GM11168 (cell line): ENCODE results near the gene MUS81.

ENCODE experiments used
- in situ Hi-C: fragments of 300-500 bp; cut with MboI; formaldehyde crosslinking; loops from one replicate; pipeline ENCODE4 v1.12.0; 2022; ENCODE audit warnings: low sequenced_read_pairs; ENCODE audit not compliant: unreplicated experiment

MUS81 gene

DNA sequence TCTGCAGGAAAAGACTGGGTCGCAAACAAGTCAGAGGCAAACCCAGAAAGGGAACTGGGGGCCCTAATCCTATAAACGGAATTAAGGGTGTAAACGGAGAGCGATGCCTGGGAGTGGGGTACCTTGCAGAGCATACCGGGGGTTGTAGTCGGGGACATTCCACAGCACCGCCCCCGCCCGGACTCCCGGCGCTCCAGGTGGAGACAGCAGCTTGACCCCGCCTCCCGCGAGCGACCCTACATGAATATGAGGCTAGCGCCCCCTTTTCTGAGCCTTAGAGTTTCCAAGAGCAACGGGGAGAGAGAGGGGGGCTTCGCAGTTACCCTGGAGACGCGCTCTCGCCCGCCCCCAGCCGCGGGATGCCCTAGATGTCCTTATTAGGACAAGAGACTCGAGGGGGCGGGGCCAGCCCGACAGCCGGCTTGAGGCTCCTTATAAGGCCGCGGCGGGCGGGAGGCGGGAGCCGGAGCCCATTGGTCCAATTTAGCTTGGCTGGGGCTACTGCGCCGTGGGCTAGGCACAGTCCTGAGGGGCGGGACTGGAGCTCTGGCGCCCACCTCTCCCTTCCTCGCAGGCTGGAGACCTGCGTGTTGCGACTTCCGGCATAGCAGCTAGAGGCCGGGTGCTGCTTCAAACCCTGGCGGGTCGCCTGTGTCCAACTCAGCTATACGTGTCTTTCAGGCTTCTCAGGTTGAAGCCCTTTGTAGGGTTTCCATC is 980 bp upstream of the MUS81 start:
- in situ Hi-C loops = no loop called here

DNA sequence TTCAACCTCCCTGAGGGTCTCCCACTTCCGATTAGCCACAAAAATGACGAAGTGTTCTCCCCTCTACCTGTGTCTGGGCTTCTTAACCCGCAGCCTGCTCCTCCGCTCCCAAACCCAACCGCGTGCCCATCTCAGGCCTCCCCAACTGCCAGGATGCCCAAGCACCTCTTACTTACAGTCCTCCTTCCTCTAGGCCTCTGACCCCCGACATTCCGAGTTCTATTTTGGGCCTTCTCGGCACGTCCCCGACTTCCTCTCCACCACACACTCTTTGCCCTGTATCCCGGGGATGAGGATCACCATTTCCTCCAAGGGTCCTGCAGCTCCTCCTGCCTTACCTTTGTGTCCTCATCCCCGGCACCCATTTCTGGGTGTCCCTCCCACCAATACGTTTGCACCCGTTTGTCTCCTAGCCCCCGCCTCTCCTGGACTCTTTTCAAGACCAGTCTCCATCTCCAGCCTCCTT is 388 bp upstream of the MUS81 start:
- in situ Hi-C loops = no loop called here

DNA sequence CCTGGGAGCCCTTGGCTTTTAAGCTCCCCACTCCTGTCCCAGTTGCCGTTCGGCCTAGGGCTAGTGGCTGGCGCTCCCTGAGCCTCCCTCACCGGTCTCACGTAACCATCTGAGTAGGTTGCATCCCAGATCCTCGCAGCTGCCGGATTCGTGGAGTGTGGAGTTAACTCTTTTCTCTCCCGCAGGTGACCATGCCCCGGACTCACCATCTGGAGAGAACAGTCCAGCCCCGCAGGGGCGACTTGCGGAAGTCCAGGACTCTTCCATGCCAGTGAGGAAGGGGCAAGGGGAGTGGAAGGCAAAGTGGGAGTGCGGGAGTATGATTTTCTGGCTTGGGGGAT is 902 bp downstream of the MUS81 start:
- in situ Hi-C loops = no loop called here

DNA sequence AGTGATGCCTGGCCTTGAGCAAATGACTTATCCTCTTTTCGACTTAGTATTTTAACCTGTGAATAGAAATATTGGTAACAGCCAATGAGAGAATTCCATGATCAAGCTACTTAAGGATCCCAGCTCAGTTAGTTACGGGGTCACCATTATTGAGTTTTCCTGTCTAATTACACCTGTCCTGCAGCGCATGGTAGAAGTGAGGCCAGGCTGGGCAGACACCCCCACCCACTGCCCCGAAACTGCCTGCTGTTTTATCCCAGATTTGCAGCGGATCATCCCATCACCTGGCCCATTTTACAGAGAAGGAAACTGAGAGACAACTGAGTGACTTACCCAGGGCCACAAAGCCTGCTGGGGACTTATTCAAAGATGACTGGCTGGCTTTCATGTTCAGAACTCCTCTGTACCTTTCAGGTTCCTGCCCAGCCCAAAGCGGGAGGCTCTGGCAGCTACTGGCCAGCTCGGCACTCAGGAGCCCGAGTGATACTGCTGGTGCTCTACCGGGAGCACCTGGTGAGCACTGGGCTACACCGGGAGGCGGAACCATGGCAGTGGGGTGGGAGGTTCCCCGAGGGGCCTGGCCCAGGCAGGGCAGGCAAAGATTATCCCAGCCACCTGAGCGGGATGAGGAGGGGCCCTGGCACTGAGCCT is 1.4 kb downstream of the MUS81 start:
- in situ Hi-C loops = no loop called here

DNA sequence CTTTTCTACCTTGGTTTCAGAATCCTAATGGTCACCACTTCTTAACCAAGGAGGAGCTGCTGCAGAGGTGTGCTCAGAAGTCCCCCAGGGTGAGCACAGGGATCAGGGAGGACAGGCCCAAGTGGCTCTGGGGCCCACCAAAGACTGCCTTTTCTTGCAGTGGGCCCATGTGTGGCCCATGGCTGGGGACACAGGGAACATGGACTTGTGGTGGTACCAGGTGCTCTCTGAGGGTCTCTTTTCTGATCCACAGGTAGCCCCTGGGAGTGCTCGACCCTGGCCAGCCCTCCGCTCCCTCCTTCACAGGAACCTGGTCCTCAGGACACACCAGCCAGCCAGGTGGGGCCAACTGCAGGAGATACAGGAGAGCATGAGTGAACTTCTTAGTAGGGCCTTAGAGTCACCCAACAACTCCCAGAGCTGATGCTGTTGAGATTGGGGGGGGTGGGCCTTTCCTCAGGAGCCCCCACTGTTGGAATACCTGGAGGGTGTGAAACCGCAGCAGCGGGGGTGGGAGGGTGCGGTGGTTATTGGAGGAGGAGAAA is 2.0 kb downstream of the MUS81 start:
- in situ Hi-C loops = no loop called here

DNA sequence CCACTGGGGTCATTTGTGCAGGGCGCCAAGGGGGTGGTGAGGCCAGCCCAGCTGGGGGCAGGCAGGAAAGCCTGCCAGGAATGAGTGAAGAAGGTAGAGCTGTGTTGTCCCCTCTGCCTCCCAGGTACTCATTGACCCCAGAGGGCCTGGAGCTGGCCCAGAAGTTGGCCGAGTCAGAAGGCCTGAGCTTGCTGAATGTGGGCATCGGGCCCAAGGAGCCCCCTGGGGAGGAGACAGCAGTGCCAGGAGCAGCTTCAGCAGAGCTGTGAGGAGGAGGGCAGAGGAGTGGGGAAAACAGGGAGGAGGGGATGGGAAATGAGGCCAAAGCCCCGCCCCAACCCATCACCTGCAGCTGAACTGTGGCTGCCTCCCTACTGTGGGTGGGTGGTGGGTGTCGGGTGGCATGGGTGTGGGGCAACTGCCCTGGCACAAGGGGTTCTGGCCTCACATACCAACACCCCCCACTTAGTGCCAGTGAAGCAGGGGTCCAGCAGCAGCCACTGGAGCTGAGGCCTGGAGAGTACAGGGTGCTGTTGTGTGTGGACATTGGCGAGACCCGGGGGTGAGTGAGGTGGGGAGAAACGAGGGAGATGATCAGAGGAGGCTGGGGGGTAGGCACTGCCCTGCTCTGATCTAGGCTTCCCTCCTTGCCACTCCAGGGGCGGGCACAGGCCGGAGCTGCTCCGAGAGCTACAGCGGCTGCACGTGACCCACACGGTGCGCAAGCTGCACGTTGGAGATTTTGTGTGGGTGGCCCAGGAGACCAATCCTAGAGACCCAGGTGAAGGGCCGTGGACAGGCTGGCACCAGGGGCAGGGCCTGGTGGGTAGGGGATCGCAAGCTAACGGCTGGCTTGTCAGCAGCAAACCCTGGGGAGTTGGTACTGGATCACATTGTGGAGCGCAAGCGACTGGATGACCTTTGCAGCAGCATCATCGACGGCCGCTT is 3.0 kb downstream of the MUS81 start:
- in situ Hi-C loops = no loop called here

DNA sequence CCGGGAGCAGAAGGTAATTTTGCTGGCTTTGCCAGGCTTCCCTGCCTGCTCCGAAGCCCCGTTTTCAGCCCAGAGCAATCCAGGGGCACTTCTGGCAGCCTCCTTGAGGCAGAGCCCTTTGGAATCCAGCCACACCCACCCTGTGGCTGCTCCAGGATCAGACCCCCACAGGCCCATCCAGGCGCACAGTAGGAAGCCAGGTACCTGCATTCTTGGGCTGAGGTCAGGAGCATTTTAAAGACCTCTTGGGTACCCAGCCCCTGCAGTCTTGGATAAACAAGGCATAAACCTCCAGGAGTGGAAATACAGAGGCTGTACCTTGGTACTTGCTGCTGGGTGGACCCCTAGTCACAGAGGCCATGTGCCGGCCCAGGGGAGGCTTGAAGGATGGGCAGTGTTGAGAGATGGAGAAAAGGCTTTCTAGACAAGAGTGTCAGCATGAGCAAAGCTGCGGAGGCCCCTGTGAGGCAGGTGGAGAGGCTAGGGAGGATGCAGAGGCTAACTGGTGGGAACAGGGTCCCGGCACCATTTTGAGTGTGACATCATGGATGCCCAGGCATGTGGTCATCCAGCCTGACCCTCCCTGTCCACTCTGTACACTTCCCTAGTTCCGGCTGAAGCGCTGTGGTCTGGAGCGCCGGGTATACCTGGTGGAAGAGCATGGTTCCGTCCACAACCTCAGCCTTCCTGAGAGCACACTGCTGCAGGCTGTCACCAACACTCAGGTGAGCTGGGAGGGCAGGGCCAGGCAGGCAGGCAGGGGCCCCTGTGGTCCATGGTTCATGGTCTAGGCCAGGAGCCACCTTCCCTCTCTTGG is 3.9 kb downstream of the MUS81 start:
- in situ Hi-C loops = no loop called here

DNA sequence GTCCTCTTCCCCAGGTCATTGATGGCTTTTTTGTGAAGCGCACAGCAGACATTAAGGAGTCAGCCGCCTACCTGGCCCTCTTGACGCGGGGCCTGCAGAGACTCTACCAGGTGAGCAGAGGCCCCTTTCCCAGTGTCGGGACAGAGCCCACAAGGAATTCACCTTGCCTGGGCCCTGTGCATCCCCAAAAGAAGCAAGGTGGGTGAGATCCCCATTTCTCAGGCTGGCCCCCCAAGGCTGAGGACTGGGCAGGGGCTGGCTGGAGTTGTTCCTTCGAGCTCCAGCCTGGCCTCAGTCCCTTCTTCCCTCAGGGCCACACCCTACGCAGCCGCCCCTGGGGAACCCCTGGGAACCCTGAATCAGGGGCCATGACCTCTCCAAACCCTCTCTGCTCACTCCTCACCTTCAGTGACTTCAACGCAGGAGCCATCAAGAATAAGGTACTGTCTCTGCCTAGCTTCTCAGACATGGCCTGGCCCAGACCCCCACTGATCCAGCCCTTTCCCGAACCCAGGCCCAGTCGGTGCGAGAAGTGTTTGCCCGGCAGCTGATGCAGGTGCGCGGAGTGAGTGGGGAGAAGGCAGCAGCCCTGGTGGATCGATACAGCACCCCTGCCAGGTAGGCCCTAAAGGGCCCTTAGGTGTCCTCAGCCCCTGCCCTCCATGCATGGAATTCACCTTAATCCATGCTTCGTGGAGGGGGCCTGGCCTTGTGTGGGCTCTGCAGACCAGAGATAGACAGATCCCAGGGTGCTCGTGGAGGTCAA is 4.7 kb downstream of the MUS81 start:
- in situ Hi-C loops = no loop called here

DNA sequence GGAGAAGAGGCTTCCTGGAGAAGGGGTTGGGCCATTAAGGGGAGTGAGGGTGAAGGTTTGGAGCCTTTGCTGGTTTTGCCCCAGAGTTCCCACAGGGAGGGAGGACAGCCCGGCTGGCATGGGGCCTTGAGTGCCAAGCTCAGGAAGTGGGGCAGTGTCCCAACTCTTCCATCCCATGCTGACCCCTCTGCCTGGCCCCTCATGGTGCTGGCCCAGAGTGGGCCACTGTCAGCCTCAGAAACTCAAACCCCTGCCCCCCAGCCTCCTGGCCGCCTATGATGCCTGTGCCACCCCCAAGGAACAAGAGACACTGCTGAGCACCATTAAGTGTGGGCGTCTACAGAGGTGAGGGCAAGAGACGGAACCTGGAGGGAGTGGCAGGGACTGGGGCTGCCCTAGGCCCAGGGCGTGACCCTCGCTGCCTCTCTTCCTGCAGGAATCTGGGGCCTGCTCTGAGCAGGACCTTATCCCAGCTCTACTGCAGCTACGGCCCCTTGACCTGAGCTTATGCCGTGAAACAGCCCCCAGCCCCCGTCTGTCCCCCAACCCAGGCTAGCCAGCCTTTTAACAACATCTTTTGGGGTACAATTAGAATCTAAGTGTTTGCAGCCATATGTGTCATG is 5.4 kb downstream of the MUS81 start:
- in situ Hi-C loops = no loop called here

DNA sequence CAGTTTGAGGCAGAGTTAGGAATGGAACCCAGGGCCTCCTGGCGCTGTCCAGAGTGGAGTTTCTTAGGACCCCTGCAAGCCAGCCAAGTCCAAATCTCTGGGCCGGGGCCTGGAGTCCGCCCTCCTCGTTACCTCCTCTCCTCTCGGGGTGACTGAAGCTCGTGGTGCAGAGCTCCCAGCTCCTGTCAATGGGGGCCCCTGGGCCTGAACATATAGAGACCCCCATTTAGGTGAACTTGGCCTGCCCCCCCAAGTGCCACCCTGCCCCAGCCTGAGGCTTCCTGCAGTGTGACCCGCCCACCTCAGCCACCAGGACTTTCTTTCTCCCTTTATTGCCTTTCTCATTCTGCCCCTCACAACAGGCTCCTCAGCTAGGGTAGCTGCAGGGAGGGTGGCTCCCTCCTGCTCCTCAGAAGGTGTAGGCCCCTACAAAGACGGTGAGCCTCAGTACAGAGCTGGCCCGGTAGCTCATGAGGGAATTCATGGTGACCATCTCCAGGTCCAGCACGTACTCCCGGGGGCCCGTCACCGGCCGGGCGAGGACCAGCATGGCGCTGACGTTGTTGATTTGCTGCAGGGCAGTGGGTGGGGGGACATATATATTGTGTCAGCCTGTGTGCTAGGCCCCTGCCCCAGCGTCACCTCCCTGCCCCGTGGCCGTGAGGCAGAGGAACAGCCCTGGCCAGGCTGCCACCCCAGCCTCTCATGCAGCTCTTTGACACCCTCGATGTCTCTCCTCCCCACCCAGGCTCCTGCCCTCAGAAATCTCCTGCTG is 6.5 kb downstream of the MUS81 start:
- in situ Hi-C loops = no loop called here

DNA sequence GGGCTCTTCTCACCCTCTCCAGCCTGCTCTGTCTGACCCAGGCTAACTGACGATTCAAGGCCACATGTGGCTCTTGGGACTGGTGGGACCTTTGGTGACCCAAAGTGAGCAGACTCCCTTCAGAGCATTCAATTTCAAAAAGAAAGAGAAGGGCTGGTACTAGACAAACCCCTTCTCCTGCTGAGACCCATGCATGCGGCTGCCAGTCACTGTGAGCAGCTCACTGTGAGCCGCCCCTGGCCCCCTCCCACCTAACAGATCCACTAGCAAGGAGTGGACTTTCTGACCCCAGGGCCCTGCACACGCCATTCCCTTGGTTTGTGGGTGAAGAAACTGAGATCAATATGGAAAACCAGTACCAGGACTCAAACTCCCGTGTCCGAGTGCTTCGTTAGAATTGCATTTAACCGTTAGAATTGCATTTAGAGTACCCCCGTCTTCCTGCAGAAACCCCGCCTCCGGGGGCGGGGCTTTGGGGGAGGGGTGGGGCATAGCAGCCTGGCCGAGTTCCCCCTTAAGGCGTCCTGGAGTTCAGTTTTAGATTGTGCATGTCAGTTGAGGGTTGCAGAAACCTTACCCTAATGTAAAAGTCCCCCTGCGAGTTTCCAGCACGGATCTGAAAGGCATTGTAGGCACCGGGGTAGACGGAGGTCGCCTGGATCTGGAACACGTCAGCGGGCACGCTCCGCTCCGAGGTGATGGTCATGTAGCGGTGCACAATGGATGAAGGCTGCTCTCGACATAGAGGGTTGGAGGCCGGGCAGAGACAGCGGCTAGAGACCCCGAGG is 7.2 kb downstream of the MUS81 start:
- in situ Hi-C loops = no loop called here

DNA sequence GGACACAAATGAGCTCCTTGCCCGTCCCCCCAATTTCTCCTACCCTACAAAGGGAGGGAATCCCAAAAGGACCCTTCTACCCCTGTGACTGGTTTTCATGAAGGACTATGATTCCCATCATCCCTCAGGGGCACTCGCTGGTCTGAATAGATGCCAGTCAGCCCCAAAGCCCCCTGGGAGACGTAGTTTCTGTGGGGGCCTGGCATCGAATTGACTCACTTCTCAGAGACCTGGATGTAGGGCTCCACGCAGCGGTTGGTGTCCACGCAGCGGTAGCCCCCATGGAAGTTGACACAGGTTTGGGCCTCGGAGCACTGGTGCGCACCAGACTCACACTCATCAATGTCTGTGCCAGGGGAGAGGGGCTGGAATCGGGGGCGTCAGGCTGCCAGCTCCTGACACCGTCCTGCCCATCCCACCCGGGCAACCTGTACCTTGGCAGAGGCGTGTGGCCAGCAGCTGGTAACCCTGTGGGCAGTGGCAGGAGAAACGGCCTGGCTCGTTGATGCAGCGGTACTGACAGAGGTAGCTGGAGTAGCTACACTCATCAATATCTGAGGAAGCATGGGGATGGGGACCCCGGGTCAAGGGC is 7.9 kb downstream of the MUS81 start:
- in situ Hi-C loops = no loop called here

DNA sequence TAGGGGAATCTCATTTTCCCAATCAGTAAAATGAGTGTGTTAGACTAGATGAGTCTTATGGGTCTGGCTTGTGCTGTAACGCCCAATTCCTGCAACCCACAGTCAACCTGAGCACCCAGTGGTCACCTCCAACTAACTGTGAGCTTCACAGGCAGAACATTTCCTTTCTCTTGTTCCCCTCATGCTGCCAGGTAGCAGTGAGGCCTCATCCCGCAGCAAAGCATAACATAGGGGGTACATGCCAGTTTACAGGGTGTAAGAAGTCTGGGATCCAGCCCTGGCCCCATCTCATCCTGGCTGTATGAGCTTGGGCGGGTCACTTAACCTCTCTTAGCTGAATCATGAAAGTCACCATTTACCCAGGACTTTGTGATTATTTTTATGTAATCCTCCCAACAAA is 8.7 kb downstream of the MUS81 start:
- in situ Hi-C loops = no loop called here

DNA sequence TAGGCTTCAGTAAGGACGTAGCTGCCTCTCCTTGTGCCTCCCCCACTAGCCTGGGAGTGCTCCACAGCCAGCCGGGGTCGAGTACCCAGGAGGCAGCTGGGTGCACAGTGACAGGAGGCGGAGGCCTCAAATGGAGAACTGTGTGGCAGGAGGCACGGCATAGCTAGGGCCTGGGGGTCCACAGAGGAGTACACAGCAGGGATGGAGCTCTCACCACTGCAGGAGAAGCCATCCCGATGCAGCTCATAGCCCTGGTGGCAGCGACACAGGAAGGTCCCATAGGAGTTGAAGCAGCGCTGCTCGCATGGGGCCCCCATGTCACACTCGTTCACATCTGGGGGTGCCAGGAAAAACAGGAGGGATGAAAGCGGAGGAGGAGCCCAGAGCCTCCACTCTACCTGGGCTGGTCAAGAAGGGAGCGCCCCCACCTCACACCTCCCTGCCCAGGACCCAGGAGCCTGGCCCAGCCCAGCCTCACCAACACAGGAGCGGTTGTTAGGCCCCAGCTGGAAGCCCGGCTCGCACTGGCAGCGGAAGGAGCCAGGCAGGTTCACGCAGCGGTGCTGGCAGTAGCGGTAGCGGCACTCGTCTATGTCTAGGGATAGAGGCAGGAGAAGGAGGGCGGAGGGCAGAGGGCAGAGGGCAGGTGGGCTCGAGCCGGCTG is 9.5 kb downstream of the MUS81 start:
- in situ Hi-C loops = no loop called here

DNA sequence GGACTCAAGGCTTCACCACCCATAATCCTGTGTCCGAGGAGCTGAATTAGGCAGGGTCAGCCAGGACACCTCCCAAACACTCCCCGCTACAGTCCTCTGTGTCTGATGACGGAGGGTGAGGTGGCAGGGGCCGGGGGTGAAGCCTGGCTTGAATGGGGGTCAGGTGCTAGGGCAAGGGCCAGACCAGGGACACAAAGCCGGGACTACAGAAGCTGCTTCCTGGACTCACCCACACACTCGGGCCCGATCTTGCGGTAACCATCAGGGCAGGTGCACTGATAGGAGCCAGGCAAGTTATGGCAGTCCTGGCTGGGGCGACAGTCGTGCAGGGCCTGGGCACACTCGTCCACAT is 10.1 kb downstream of the MUS81 start:
- in situ Hi-C loops = no loop called here
